COR-L47 (cell line): ENCODE measurements around the gene NCR3LG1.
A peak's percentile ranks its signal among the peaks of the same experiment; 100 is the strongest.
"Not testable (repeated sequence)": the region's sequence is repeated elsewhere in the genome, so short reads cannot be mapped to it uniquely, and the experiment has no call there.

Experiments used
- DNase-seq: peaks from one replicate; lab custom pipeline; 2025; lab: John Stamatoyannopoulos, UW

NCR3LG1 gene

GRCh38 chr11:17412488-17413180, 61.0 kb downstream of the NCR3LG1 start:
- peak; percentile 53 for DNase-seq

GRCh38 chr11:17413414-17414316, 62.1 kb downstream of the NCR3LG1 start:
- peak; percentile 75 for DNase-seq

GRCh38 chr11:17414317-17414737, 62.7 kb downstream of the NCR3LG1 start:
- DNase-seq: peak; percentile 7

GRCh38 chr11:17414992-17415391, 63.4 kb downstream of the NCR3LG1 start:
- no peak for DNase-seq

- DNase-seq: no peak
Measured at GRCh38 chr11:17415523-17416104, 64.0 kb downstream of the NCR3LG1 start.

GRCh38 chr11:17416492-17416891, 64.9 kb downstream of the NCR3LG1 start:
- DNase-seq: no peak

- DNase-seq: no peak
Measured at GRCh38 chr11:17418444-17419081, 67.0 kb downstream of the NCR3LG1 start.

GRCh38 chr11:17421781-17422180, 70.2 kb downstream of the NCR3LG1 start:
- no peak for DNase-seq

- DNase-seq: no peak
Measured at GRCh38 chr11:17423533-17424310, 72.1 kb downstream of the NCR3LG1 start.

- not testable (repeated sequence) for DNase-seq
Measured at GRCh38 chr11:17426233-17426632, 74.6 kb downstream of the NCR3LG1 start.
